ENCODE measurements around the gene FBXL4. TPM values are rescaled to one million over a fixed set of nuclear protein-coding genes. Genes with fewer than 3 reads are reported as not detected.

Gene FBXL4
- polyA plus RNA-seq, 1 donor = 7.1 TPM

- no peak for DNase-seq (ENCODE audit: low read depth)
Measured at GRCh38 chr6:98825600-98826230, 122.0 kb downstream of the FBXL4 start.

- no peak for DNase-seq (ENCODE audit: low read depth)
Measured at GRCh38 chr6:98824902-98825599, 122.7 kb downstream of the FBXL4 start.

GRCh38 chr6:98824162-98824901, 123.4 kb downstream of the FBXL4 start:
- DNase-seq (ENCODE audit: low read depth) = no peak

- no peak for DNase-seq (ENCODE audit: low read depth)
Measured at GRCh38 chr6:98823428-98824161, 124.2 kb downstream of the FBXL4 start.

GRCh38 chr6:98821756-98822405, 125.9 kb downstream of the FBXL4 start:
- no peak for DNase-seq (ENCODE audit: low read depth)

Other genes with a start within 250 kb of the FBXL4 start
- gene POU3F2, start 113.4 kb downstream of the FBXL4 start, polyA plus RNA-seq (ENCODE audit: insufficient read length) = 0.11 TPM